HepG2 (cell line): Measurements from ENCODE around the gene STIM2. TPM values are rescaled to one million over a fixed set of nuclear protein-coding genes. Genes with fewer than 3 reads are reported as not detected.
A peak's percentile ranks its signal among the peaks of the same experiment; 100 is the strongest.

ENCODE experiments used
- AKNA ChIP-seq: sonication (generic); formaldehyde crosslinking; IDR thresholded peaks from 2 replicates; pipeline ENCODE4 v1.4.0; 2020; ENCODE audit warnings: missing genetic modification reagents, borderline replicate concordance
- ARID4A ChIP-seq: sonication (generic); formaldehyde crosslinking; IDR thresholded peaks from 2 replicates; pipeline ENCODE4 v1.5.0; 2020; ENCODE audit warnings: mild to moderate bottlenecking, missing genetic modification reagents, borderline replicate concordance
- E2F1 ChIP-seq: sonication (generic); formaldehyde crosslinking; IDR thresholded peaks from 2 replicates; pipeline ENCODE4 v1.5.0; 2020; ENCODE audit warnings: missing genetic modification reagents
- ELF1 ChIP-seq: sonication (generic); formaldehyde crosslinking; IDR thresholded peaks from 2 replicates; pipeline ENCODE4 v1.4.0; 2020; ENCODE audit warnings: missing genetic modification reagents
- GFI1 ChIP-seq: sonication (generic); formaldehyde crosslinking; IDR thresholded peaks from 2 replicates; pipeline ENCODE4 v1.5.0; 2020; ENCODE audit warnings: missing genetic modification reagents, mild to moderate bottlenecking, borderline replicate concordance
- IKZF5 ChIP-seq: IDR thresholded peaks from 2 replicates; pipeline ENCODE4 v1.6.1; 2018; ENCODE audit warnings: missing genetic modification reagents, mild to moderate bottlenecking, missing compliant biosample characterization
- IRF2 ChIP-seq: IDR thresholded peaks from 2 replicates; pipeline ENCODE4 v1.6.1; 2018; ENCODE audit warnings: missing genetic modification reagents, missing compliant biosample characterization
- NCOA2 ChIP-seq: sonication (generic); formaldehyde crosslinking; IDR thresholded peaks from 2 replicates; pipeline ENCODE4 v1.8.0; 2022; ENCODE audit warnings: inconsistent platforms
- PHF8 ChIP-seq: sonication (generic); formaldehyde crosslinking; IDR thresholded peaks from 2 replicates; pipeline ENCODE4 v1.5.0; 2020; ENCODE audit warnings: missing genetic modification reagents
- RBFOX2 ChIP-seq: fragments of 200-400 bp; formaldehyde crosslinking; IDR thresholded peaks from 2 replicates; pipeline ENCODE4 v1.6.1; 2017; ENCODE audit warnings: low read depth, mild to moderate bottlenecking, low read length
- SETDB1 ChIP-seq: sonication (generic); formaldehyde crosslinking; IDR thresholded peaks from 2 replicates; pipeline ENCODE4 v1.5.1; 2020; ENCODE audit warnings: missing genetic modification reagents, mild to moderate bottlenecking, borderline replicate concordance
- SSRP1 ChIP-seq: IDR thresholded peaks from 2 replicates; pipeline ENCODE4 v1.6.1; 2016; ENCODE audit warnings: control low read depth
- ZNF34 ChIP-seq: sonication (generic); formaldehyde crosslinking; IDR thresholded peaks from 2 replicates; pipeline ENCODE4 v1.4.0; 2020; ENCODE audit warnings: mild to moderate bottlenecking, missing genetic modification reagents, borderline replicate concordance
- ZNF557 ChIP-seq: sonication (generic); formaldehyde crosslinking; IDR thresholded peaks from 2 replicates; pipeline ENCODE4 v1.4.0; 2020; ENCODE audit warnings: missing genetic modification reagents
- polyA plus RNA-seq, 8 experiments: library from polyadenylated mRNA; depleted of rRNA in 3 of 8; stranded (reverse) in 7 of 8; unstranded in 1 of 8; fragments of >200 nt; fragmentation: Illumina TruSeq in 4 of 8; extraction: Trizol in 4 of 8; gene quantifications; 2 replicates each; pipeline versions ENCODE4 v1.2.1 to v1.2.3, GENCODE V29; 2011 to 2016; ENCODE audit warnings: low read depth in 4 of 8, missing spikeins in 1 of 8, mixed read lengths in 1 of 8; ENCODE audit not compliant: insufficient read depth in 1 of 8
- total RNA-seq, 5 experiments: library from RNA; depleted of rRNA; stranded (reverse); fragments of >200 nt; fragmentation: Illumina TruSeq; extraction: Trizol; gene quantifications; 2 replicates each; pipeline ENCODE4 v1.2.3, GENCODE V29; 2016; ENCODE audit warnings: low read depth in 1 of 5

Gene STIM2
- total and polyA plus RNA-seq, 2 of the 13 experiments (the other 11 are each of a cell fraction or from before 2014, with no cell fraction given): 19.3 to 19.4 TPM

GRCh38 chr4:26857278-26858034 lies 3.2 kb upstream of the STIM2 start (continued):
- TF ChIP-seq AKNA: no peak
- TF ChIP-seq ZNF557 (CRISPR knock-in tag): 0 out of 2 replicates have a peak, but pooled peaks have one; percentile 50
- peak; percentile 63; the same call in 1 of the 2 replicates for TF ChIP-seq IRF2
- peak; percentile 75 for TF ChIP-seq PHF8
- TF ChIP-seq SSRP1: no peak
- TF ChIP-seq NCOA2 (CRISPR knock-in tag): peak; percentile 15; the same call in 1 of the 2 replicates
- peak; percentile 72 for TF ChIP-seq E2F1 (CRISPR knock-in tag)
- TF ChIP-seq ARID4A: peak; percentile 77
- no peak; the same call in 1 of the 2 replicates for TF ChIP-seq IKZF5
- 0 out of 2 replicates have a peak, but pooled peaks have one; percentile 57 for TF ChIP-seq ZNF34 (CRISPR knock-in tag)
- TF ChIP-seq RBFOX2: peak; percentile 89
- 0 out of 2 replicates have a peak, but pooled peaks have one; percentile 27 for TF ChIP-seq ELF1 (CRISPR knock-in tag)
- TF ChIP-seq GFI1 (CRISPR knock-in tag): peak; percentile 23; the same call in 1 of the 2 replicates
- TF ChIP-seq SETDB1 (CRISPR knock-in tag): no peak
